Bronchial epithelial cell (primary cell): ENCODE data around the gene SLC2A14. TPM values are rescaled to one million over a fixed set of nuclear protein-coding genes. Genes with fewer than 3 reads are reported as not detected.
"Not testable (repeated sequence)": the region's sequence is repeated elsewhere in the genome, so short reads cannot be mapped to it uniquely, and the experiment has no call there.

ENCODE experiments used
- DNase-seq: peaks from one replicate; pipeline ENCODE4 v3.0.0-alpha.2; 2010; ENCODE audit warnings: low read depth
- FAIRE-seq: peaks from 2 replicates; lab custom pipeline; 2011; peaks lifted over from hg19 to GRCh38; lab: Jason Lieb, UNC
- H3K27me3 ChIP-seq: 2 replicates; pipeline ENCODE4 v1.5.1; 2011; ENCODE audit warnings: low read length; ENCODE audit not compliant: control insufficient read depth, insufficient read depth
- H3K36me3 ChIP-seq: 2 replicates; pipeline ENCODE4 v1.5.1; 2011; ENCODE audit warnings: low read length; ENCODE audit not compliant: control insufficient read depth, insufficient read depth
- H3K4me3 ChIP-seq: 2 replicates; pipeline ENCODE4 v1.5.1; 2011; ENCODE audit warnings: mild to moderate bottlenecking, low read depth, low read length, control low read depth
- CTCF ChIP-seq: IDR thresholded peaks from 2 replicates; pipeline ENCODE4 v1.5.1; 2011; ENCODE audit warnings: mild to moderate bottlenecking, moderate library complexity, low read length, control low read depth, inconsistent platforms; ENCODE audit not compliant: insufficient read depth, severe bottlenecking
- total RNA-seq: library from RNA; depleted of rRNA; stranded (reverse); fragments of >200 nt; gene quantifications from 2 replicates; pipeline ENCODE4 v1.2.1, GENCODE V29; 2014

Gene SLC2A14
- total RNA-seq, 1 donor from 2014 or later: not detected

DNA sequence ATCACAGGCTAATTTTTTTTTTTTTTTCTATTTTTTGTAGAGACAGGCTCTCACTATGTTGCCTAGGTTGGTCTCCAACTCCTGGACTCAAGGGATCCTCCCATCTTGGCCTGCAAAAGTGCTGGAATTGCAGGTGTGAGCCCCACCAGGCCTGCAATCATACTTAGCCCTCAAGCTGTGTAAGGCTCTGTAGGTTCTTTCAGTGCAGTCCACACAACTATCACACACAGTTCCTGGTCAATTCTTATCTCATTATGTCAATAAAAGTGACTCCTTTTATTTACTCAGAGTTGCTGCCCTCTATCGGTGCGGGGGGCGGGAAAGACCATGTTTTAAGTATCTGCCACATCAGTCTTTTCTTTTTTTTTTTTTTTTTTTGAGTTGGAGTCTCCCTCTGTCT is 34.3 kb upstream of the SLC2A14 start:
- TF ChIP-seq CTCF: peak; percentile 7
- FAIRE-seq (no peak), DNase-seq (peak; percentile 47)
- Histone ChIP-seq H3K36me3 (no peaks in the 10 kb centered on the region), H3K27me3 (no peaks in the 10 kb centered on the region), H3K4me3 (no peak overlapping the region)

GRCh38 chr12:7906303-7906702 is 33.6 kb upstream of the SLC2A14 start:
- FAIRE-seq: peak; percentile 88
- H3K27me3 ChIP-seq, H3K4me3 ChIP-seq, DNase-seq, H3K36me3 ChIP-seq: not testable (repeated sequence)

- not testable (repeated sequence) for H3K4me3 ChIP-seq, H3K27me3 ChIP-seq, FAIRE-seq, DNase-seq, H3K36me3 ChIP-seq
Measured at GRCh38 chr12:7905600-7906125, 32.9 kb upstream of the SLC2A14 start.

- FAIRE-seq (no peak), DNase-seq (no peak)
- no peaks in the 10 kb centered on the region for H3K36me3 ChIP-seq
- H3K4me3 ChIP-seq: no peak overlapping the region
- H3K27me3 ChIP-seq: no peaks in the 10 kb centered on the region
- TF ChIP-seq CTCF: no peak
Measured at GRCh38 chr12:7905071-7905470, 32.4 kb upstream of the SLC2A14 start.

DNA sequence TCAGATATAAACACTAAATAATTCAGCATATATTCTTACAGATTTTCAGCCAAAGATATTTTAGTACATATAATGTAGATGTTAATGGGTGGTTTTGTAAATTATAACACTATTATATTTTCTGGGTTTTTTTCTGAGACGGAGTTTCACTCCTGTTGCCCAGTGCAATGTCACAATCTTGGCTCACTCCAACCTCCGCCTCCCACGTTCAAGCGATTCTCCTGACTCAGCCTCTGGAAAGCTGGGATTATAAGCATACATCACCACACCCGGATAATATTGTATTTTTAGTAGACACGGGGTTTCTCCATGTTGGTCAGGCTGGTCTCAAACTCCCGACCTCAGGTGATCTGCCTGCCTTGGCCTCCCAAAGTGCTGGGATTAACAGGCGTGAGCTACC is 29.7 kb upstream of the SLC2A14 start:
- not testable (repeated sequence) for H3K27me3 ChIP-seq, FAIRE-seq, H3K4me3 ChIP-seq, DNase-seq, H3K36me3 ChIP-seq

DNA sequence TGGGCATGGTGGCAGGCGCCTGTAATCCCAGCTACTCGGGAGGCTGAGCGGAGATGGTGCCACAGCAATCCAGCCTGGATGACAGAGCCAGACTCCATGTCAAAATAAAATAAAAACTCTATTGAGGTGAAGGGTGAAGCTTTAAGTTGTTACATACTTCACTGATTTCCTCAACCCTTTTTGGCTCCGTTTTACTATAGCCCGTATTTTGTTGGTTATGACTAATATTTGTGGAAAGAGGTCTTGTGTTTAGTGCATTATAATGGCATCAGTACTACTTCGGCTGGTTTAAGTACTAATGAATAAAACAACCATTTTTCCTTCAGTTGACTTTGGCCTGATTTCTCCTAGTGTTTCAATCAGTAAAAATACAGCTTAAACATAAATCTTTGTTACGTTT is 27.0 kb upstream of the SLC2A14 start:
- Histone ChIP-seq H3K4me3 (no peak overlapping the region), H3K27me3 (no peaks in the 10 kb centered on the region), H3K36me3 (no peaks in the 10 kb centered on the region)
- DNase-seq (no peak), FAIRE-seq (no peak)
- TF ChIP-seq CTCF: no peak

DNA sequence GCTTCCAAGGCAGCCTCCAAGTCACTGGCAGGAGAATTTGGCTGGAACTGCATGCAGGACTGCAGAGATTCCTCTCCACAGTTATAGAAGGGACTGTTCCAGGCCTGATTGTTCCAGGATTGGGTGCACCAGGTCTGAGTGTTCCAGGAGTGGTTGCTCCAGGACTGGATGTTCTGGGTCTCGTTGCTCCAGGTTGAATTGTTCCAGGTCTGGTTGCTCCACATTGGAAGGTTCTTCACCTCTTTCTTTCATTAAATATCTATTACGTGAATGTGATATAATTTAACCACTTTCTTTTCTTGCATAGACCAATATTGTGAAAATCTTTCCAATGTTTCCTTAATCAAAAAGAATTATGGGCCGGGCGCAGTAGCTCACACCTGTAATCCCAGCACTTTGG is 24.0 kb upstream of the SLC2A14 start:
- not testable (repeated sequence) for H3K36me3 ChIP-seq, H3K27me3 ChIP-seq, DNase-seq, FAIRE-seq, H3K4me3 ChIP-seq

DNA sequence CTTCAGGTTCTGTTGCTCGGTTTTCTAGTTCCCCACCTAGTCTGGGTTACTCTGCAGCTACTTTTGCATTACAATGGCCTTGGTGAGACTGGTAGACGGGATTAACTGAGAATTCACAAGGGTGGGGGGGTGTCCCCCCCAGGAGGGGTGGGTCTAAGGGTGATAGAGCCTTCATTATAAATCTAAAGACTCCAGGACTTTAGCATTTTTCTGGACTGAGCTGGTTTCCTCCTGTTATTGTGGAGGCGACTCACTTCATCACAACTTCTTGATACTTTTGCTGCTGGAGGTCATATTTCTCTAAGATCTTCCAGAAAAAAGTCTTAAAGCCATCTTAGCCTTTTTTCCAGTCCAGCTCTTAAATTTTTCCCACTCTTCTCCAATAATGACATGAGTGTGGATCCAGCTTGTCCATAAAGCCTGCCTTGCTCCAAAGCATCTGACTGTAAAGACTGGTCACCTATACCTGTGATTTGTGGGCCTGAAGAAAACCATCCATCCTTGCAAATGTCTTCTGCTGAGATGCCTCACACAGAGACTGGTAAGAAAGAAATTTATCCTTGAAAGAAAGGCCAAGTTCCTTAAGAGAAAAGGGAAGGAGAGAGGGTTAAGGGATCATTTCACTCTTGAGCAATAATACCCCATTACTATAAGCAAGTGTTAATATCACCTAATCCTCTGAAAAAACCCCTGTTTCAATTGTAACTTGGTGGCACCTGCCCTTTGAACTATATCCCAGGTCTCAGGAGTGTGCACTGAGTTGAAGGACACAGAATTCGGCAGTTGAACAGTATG is 19.7 kb upstream of the SLC2A14 start:
- FAIRE-seq (no peak), DNase-seq (no peak)
- Histone ChIP-seq H3K27me3 (no peaks in the 10 kb centered on the region), H3K4me3 (no peak overlapping the region), H3K36me3 (no peaks in the 10 kb centered on the region)
- TF ChIP-seq CTCF: no peak
